ENCODE measurements around the gene SGSH.

DNA sequence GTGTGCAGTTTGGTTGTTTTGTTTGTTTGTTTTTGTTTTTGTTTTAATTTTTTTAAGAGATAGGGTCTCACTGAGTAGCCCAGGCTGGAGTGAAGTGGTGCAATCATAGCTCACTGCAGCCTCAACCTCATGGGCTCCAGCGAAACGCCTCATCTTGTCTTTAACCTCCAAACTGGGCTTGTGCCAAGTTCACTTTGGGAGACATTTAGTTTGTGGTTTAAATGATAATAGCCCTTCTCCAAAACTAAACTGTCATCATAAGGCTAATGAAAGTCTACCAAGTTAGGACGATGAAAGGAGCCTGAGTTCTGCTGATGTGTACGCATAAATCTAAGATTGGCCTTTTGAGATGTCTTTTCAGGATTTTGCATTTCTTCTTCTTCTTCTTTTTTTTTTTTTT is 56.8 kb downstream of the SGSH start:
- TF ChIP-seq, protein P1, sequence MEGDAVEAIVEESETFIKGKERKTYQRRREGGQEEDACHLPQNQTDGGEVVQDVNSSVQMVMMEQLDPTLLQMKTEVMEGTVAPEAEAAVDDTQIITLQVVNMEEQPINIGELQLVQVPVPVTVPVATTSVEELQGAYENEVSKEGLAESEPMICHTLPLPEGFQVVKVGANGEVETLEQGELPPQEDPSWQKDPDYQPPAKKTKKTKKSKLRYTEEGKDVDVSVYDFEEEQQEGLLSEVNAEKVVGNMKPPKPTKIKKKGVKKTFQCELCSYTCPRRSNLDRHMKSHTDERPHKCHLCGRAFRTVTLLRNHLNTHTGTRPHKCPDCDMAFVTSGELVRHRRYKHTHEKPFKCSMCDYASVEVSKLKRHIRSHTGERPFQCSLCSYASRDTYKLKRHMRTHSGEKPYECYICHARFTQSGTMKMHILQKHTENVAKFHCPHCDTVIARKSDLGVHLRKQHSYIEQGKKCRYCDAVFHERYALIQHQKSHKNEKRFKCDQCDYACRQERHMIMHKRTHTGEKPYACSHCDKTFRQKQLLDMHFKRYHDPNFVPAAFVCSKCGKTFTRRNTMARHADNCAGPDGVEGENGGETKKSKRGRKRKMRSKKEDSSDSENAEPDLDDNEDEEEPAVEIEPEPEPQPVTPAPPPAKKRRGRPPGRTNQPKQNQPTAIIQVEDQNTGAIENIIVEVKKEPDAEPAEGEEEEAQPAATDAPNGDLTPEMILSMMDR (conservative IDR thresholded peaks at IDR 0.05; ENCODE audit: low read depth, low read length): no peak
- TF ChIP-seq EZH2 (IDR thresholded peaks at IDR 0.05; ENCODE audit: borderline replicate concordance, low read depth, low read length, poor library complexity, severe bottlenecking): no peak

All from A673 (cell line).